ENCODE results near the gene SPPL3. TPM values are rescaled to one million over a fixed set of nuclear protein-coding genes. Genes with fewer than 3 reads are reported as not detected.

The SPPL3 gene
- total and polyA plus RNA-seq, 7 experiments from 2014 or later, result 22.8 to 51.8 (median 47.5) TPM

GRCh38 chr12:120941846-120942405 lies 37.8 kb upstream of the SPPL3 start:
- no peak overlapping the region for H3K4me3 Mint-ChIP-seq
- no peak overlapping the region for H3K27ac ChIP-seq (ENCODE audit: low read depth, low read length)
- no peak overlapping the region for H3K4me3 ChIP-seq (ENCODE audit: low read length)
- no peaks in the 10 kb centered on the region for H3K36me3 ChIP-seq (ENCODE audit: control insufficient read depth in 2 of 3, insufficient read depth in 3 of 3, low read length in 3 of 3)
- H3K27me3 ChIP-seq (ENCODE audit: control insufficient read depth in 2 of 2, insufficient read depth in 2 of 2, low read length in 2 of 2), result no peaks in the 10 kb centered on the region
- intact Hi-C loops (cut with micrococcal nuclease), result no loop called here
- H3K9me3 ChIP-seq (ENCODE audit: control insufficient read depth in 2 of 3, low read length in 3 of 3), result no peaks in the 10 kb centered on the region
- H3K36me3 Mint-ChIP-seq, result no peaks in the 10 kb centered on the region
- H3K4me1 Mint-ChIP-seq, result peaks cover 0 to 9% (median 2%) of the 10 kb centered on the region in 7 donors
- H3K9me3 Mint-ChIP-seq, result peaks cover 0 to 2% (median 0%) of the 10 kb centered on the region in 11 donors
- DNase-seq, result no peak
- no peaks in the 10 kb centered on the region for H3K4me1 ChIP-seq (ENCODE audit: control insufficient read depth in 2 of 2, insufficient read depth in 2 of 2, low read length in 2 of 2)
- CTCF ChIA-PET, result no interaction called here
- peaks cover 0 to 21% (median 5%) of the 10 kb centered on the region in 5 donors for H3K27me3 Mint-ChIP-seq
- no peak overlapping the region for H3K27ac Mint-ChIP-seq
- no peak for ATAC-seq
- POLR2A ChIA-PET, result no interaction called here

GRCh38 chr12:120941412-120941811 lies 37.3 kb upstream of the SPPL3 start:
- H3K36me3 Mint-ChIP-seq, result no peaks in the 10 kb centered on the region
- H3K9me3 ChIP-seq (ENCODE audit: control insufficient read depth in 2 of 3, low read length in 3 of 3), result no peaks in the 10 kb centered on the region
- no peaks in the 10 kb centered on the region for H3K36me3 ChIP-seq (ENCODE audit: control insufficient read depth in 2 of 3, insufficient read depth in 3 of 3, low read length in 3 of 3)
- no peak overlapping the region for H3K4me3 Mint-ChIP-seq
- no peak overlapping the region for H3K27ac ChIP-seq (ENCODE audit: low read depth, low read length)
- H3K4me1 Mint-ChIP-seq, result peaks cover 0 to 9% (median 2%) of the 10 kb centered on the region in 7 donors
- H3K27me3 ChIP-seq (ENCODE audit: control insufficient read depth in 2 of 2, insufficient read depth in 2 of 2, low read length in 2 of 2), result no peaks in the 10 kb centered on the region
- peaks cover 0 to 2% (median 0%) of the 10 kb centered on the region in 11 donors for H3K9me3 Mint-ChIP-seq
- H3K27ac Mint-ChIP-seq, result no peak overlapping the region
- DNase-seq (no peak), ATAC-seq (no peak)
- H3K27me3 Mint-ChIP-seq, result peaks cover 0 to 21% (median 5%) of the 10 kb centered on the region in 5 donors
- H3K4me3 ChIP-seq (ENCODE audit: low read length), result no peak overlapping the region
- no peaks in the 10 kb centered on the region for H3K4me1 ChIP-seq (ENCODE audit: control insufficient read depth in 2 of 2, insufficient read depth in 2 of 2, low read length in 2 of 2)
- ChIA-PET POLR2A (no interaction called here), CTCF (no interaction called here)
- intact Hi-C loops (cut with micrococcal nuclease), result no loop called here

- DNase-seq (no peak), ATAC-seq (no peak)
- peaks cover 0 to 2% (median 0%) of the 10 kb centered on the region in 11 donors for H3K9me3 Mint-ChIP-seq
- peaks cover 0 to 21% (median 5%) of the 10 kb centered on the region in 5 donors for H3K27me3 Mint-ChIP-seq
- Histone ChIP-seq H3K36me3 (ENCODE audit: control insufficient read depth in 2 of 3, insufficient read depth in 3 of 3, low read length in 3 of 3) (no peaks in the 10 kb centered on the region), H3K27me3 (ENCODE audit: control insufficient read depth in 2 of 2, insufficient read depth in 2 of 2, low read length in 2 of 2) (no peaks in the 10 kb centered on the region), H3K4me1 (ENCODE audit: control insufficient read depth in 2 of 2, insufficient read depth in 2 of 2, low read length in 2 of 2) (no peaks in the 10 kb centered on the region), H3K27ac (ENCODE audit: low read depth, low read length) (no peak overlapping the region), H3K9me3 (ENCODE audit: control insufficient read depth in 2 of 3, low read length in 3 of 3) (no peaks in the 10 kb centered on the region), H3K4me3 (ENCODE audit: low read length) (no peak overlapping the region)
- no peak overlapping the region for H3K27ac Mint-ChIP-seq
- ChIA-PET CTCF (interaction anchor here (0.6 to 1.6 kb wide), 2 partner anchors 18 to 31 kb away, joined by 3 to 5 read pairs; no protein-coding TSS in a partner anchor), POLR2A (no interaction called here)
- H3K4me1 Mint-ChIP-seq, result peaks cover 0 to 9% (median 2%) of the 10 kb centered on the region in 7 donors
- H3K4me3 Mint-ChIP-seq, result no peak overlapping the region
- intact Hi-C loops (cut with micrococcal nuclease), result no loop called here
- no peaks in the 10 kb centered on the region for H3K36me3 Mint-ChIP-seq
These were observed 36.6 kb upstream of the SPPL3 start for GRCh38 chr12:120940799-120941198.

DNA sequence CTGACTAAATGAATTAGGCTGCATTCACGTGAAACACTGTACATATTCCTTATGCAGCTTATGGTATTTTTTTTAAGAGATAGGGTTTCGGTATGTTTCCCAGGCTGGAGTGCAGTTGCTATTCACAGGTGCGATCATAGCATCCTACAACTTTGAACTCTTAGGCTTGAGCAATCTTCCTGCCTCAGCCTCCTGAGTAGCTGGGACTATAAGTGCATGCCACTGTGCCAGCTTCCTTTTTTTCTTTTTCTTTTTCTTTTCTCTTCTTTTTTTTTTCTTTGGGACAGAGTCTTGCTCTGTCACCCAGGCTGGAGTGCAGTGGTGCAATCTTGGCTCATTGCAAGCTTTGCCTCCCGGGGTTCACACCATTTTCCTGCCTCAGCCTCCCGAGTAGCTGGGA lies 35.8 kb upstream of the SPPL3 start:
- DNase-seq (no peak), ATAC-seq (no peak)
- Histone ChIP-seq H3K4me1 (ENCODE audit: control insufficient read depth in 2 of 2, insufficient read depth in 2 of 2, low read length in 2 of 2) (no peaks in the 10 kb centered on the region), H3K27ac (ENCODE audit: low read depth, low read length) (no peak overlapping the region), H3K4me3 (ENCODE audit: low read length) (no peak overlapping the region), H3K9me3 (ENCODE audit: control insufficient read depth in 2 of 3, low read length in 3 of 3) (no peaks in the 10 kb centered on the region), H3K36me3 (ENCODE audit: control insufficient read depth in 2 of 3, insufficient read depth in 3 of 3, low read length in 3 of 3) (no peaks in the 10 kb centered on the region), H3K27me3 (ENCODE audit: control insufficient read depth in 2 of 2, insufficient read depth in 2 of 2, low read length in 2 of 2) (no peaks in the 10 kb centered on the region)
- H3K4me3 Mint-ChIP-seq, result no peak overlapping the region
- peaks cover 0 to 21% (median 5%) of the 10 kb centered on the region in 5 donors for H3K27me3 Mint-ChIP-seq
- H3K9me3 Mint-ChIP-seq, result peaks cover 0 to 2% (median 0%) of the 10 kb centered on the region in 11 donors
- H3K36me3 Mint-ChIP-seq, result no peaks in the 10 kb centered on the region
- intact Hi-C loops (cut with micrococcal nuclease), result no loop called here
- POLR2A ChIA-PET, result no interaction called here
- H3K27ac Mint-ChIP-seq, result no peak overlapping the region
- peaks cover 0 to 9% (median 2%) of the 10 kb centered on the region in 7 donors for H3K4me1 Mint-ChIP-seq
- CTCF ChIA-PET, result interaction anchor here (0.6 to 1.6 kb wide), 3 partner anchors 14 to 32 kb away, joined by 3 to 5 read pairs (median 4); no protein-coding TSS in a partner anchor

DNA sequence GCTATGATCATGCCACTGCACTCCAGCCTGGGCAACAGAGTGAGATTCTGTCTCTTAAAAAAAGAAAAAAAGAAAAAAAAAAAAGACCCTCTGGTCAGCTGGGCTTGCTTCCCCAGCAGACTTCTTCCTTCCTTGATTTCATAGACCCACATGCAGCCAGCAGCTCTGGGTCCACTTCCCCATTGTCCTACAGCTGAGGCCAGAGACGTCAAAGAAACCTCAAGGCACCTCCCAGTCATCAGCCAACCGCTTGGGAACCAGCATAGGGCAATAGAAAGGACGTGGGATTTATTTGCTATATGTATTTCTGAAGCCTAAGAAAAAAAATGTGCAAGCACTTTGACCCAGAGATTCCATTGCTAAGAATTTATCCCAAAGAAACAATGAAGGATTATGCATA lies 35.4 kb upstream of the SPPL3 start:
- Mint-ChIP-seq H3K9me3 (peaks cover 0 to 2% (median 0%) of the 10 kb centered on the region in 11 donors), H3K4me3 (no peak overlapping the region), H3K27me3 (peaks cover 0 to 21% (median 5%) of the 10 kb centered on the region in 5 donors), H3K27ac (no peak overlapping the region), H3K4me1 (peaks cover 0 to 6% (median 2%) of the 10 kb centered on the region in 7 donors), H3K36me3 (no peaks in the 10 kb centered on the region)
- Histone ChIP-seq H3K9me3 (ENCODE audit: control insufficient read depth in 2 of 3, low read length in 3 of 3) (no peaks in the 10 kb centered on the region), H3K27me3 (ENCODE audit: control insufficient read depth in 2 of 2, insufficient read depth in 2 of 2, low read length in 2 of 2) (no peaks in the 10 kb centered on the region), H3K36me3 (ENCODE audit: control insufficient read depth in 2 of 3, insufficient read depth in 3 of 3, low read length in 3 of 3) (no peaks in the 10 kb centered on the region), H3K27ac (ENCODE audit: low read depth, low read length) (no peak overlapping the region), H3K4me3 (ENCODE audit: low read length) (no peak overlapping the region), H3K4me1 (ENCODE audit: control insufficient read depth in 2 of 2, insufficient read depth in 2 of 2, low read length in 2 of 2) (no peaks in the 10 kb centered on the region)
- ATAC-seq (peak; percentile 79), DNase-seq (no peak)
- CTCF ChIA-PET, result interaction anchor here (0.6 to 1.6 kb wide), 3 partner anchors 14 to 36 kb away, joined by 4 to 6 read pairs (median 5); no protein-coding TSS in a partner anchor
- intact Hi-C loops (cut with micrococcal nuclease), result no loop called here
- POLR2A ChIA-PET, result interaction anchor here (0.6 kb wide), 1 partner anchor 15 kb away, joined by 3 read pairs; no protein-coding TSS in a partner anchor

- no peaks in the 10 kb centered on the region for H3K27me3 ChIP-seq (ENCODE audit: control insufficient read depth in 2 of 2, insufficient read depth in 2 of 2, low read length in 2 of 2)
- Mint-ChIP-seq H3K9me3 (peaks cover 0 to 2% (median 0%) of the 10 kb centered on the region in 11 donors), H3K4me1 (peaks cover 0 to 4% (median 0%) of the 10 kb centered on the region in 7 donors), H3K36me3 (no peaks in the 10 kb centered on the region), H3K4me3 (no peak overlapping the region), H3K27me3 (peaks cover 0 to 21% (median 5%) of the 10 kb centered on the region in 5 donors), H3K27ac (no peak overlapping the region)
- ChIA-PET CTCF (interaction anchor here (1.6 kb wide), 1 partner anchor 33 kb away, joined by 7 read pairs; no protein-coding TSS in a partner anchor), POLR2A (no interaction called here)
- H3K4me1 ChIP-seq (ENCODE audit: control insufficient read depth in 2 of 2, insufficient read depth in 2 of 2, low read length in 2 of 2), result no peaks in the 10 kb centered on the region
- no peak for ATAC-seq
- H3K4me3 ChIP-seq (ENCODE audit: low read length), result no peak overlapping the region
- H3K36me3 ChIP-seq (ENCODE audit: control insufficient read depth in 2 of 3, insufficient read depth in 3 of 3, low read length in 3 of 3), result no peaks in the 10 kb centered on the region
- intact Hi-C loops (cut with micrococcal nuclease), result no loop called here
- DNase-seq, result no peak
- no peaks in the 10 kb centered on the region for H3K9me3 ChIP-seq (ENCODE audit: control insufficient read depth in 2 of 3, low read length in 3 of 3)
- H3K27ac ChIP-seq (ENCODE audit: low read depth, low read length), result no peak overlapping the region
These were observed 34.3 kb upstream of the SPPL3 start for GRCh38 chr12:120938496-120938895.

DNA sequence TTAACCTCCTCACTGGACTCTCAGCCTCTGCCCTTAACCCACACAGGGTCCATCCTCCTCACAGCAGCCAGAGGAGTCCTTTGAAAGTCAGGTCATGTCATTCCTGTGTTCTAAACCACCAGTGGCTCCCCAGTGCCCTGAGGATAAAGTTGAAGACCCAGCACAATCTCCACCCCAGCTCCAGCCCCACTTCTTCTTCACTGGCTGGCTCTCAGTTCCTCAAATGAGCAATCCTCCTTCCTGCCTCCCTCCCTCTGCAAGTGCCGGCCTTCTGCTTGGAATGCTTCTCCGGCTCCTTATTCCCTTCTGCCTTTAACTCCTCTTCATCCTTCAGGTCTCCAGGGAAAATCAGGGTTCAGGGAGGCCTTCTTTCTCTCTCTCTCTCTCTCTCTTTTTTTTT lies 32.0 kb upstream of the SPPL3 start:
- intact Hi-C loops (cut with micrococcal nuclease), result no loop called here
- H3K27ac ChIP-seq (ENCODE audit: low read depth, low read length), result no peak overlapping the region
- peak overlapping the region in 1 of 9 donors; percentile 1 for H3K27ac Mint-ChIP-seq
- POLR2A ChIA-PET, result no interaction called here
- ATAC-seq (peak; percentile 54), DNase-seq (no peak)
- H3K36me3 Mint-ChIP-seq, result no peaks in the 10 kb centered on the region
- CTCF ChIA-PET, result interaction anchor here (0.6 kb wide), 1 partner anchor 240 kb away, joined by 4 read pairs; no protein-coding TSS in a partner anchor
- no peaks in the 10 kb centered on the region for H3K36me3 ChIP-seq (ENCODE audit: control insufficient read depth in 2 of 3, insufficient read depth in 3 of 3, low read length in 3 of 3)
- peaks cover 0 to 14% (median 5%) of the 10 kb centered on the region in 5 donors for H3K27me3 Mint-ChIP-seq
- H3K4me1 ChIP-seq (ENCODE audit: control insufficient read depth in 2 of 2, insufficient read depth in 2 of 2, low read length in 2 of 2), result no peaks in the 10 kb centered on the region
- no peak overlapping the region for H3K4me3 ChIP-seq (ENCODE audit: low read length)
- no peaks in the 10 kb centered on the region for H3K27me3 ChIP-seq (ENCODE audit: control insufficient read depth in 2 of 2, insufficient read depth in 2 of 2, low read length in 2 of 2)
- H3K4me1 Mint-ChIP-seq, result peaks cover 0 to 8% (median 0%) of the 10 kb centered on the region in 7 donors
- no peaks in the 10 kb centered on the region for H3K9me3 Mint-ChIP-seq
- no peak overlapping the region for H3K4me3 Mint-ChIP-seq
- H3K9me3 ChIP-seq (ENCODE audit: control insufficient read depth in 2 of 3, low read length in 3 of 3), result no peaks in the 10 kb centered on the region
